Neural cell (in vitro differentiated cells): ENCODE data around the gene AKR7A2.

ENCODE experiments used
- EP300 ChIP-seq: fragments of 450-650 bp; conservative IDR thresholded peaks from 2 replicates; pipeline ENCODE4 v1.6.1; 2014; ENCODE audit warnings: antibody characterized with exemption, mild to moderate bottlenecking, moderate library complexity; ENCODE audit not compliant: poor library complexity, severe bottlenecking
- EZH2 ChIP-seq: fragments of 200-600, 300-800 bp; shearing (Covaris generic), sonication (generic); IDR thresholded peaks from 2 replicates; pipeline ENCODE4 v1.6.1; 2014; ENCODE audit warnings: antibody characterized with exemption, low read length, borderline replicate concordance, mild to moderate bottlenecking; ENCODE audit not compliant: insufficient read depth, poor library complexity, severe bottlenecking
- MXI1 ChIP-seq: fragments of 450-650 bp; conservative IDR thresholded peaks from 2 replicates; pipeline ENCODE4 v1.6.1; 2014; ENCODE audit warnings: antibody characterized with exemption, mild to moderate bottlenecking; ENCODE audit not compliant: poor library complexity, severe bottlenecking
- POLR2AphosphoS5 ChIP-seq: IDR thresholded peaks from 2 replicates; pipeline ENCODE4 v1.6.1; 2012
- RAD21 ChIP-seq: fragments of 450-650 bp; conservative IDR thresholded peaks from 2 replicates; pipeline ENCODE4 v1.6.1; 2014; ENCODE audit warnings: antibody characterized with exemption, mild to moderate bottlenecking, moderate library complexity
- REST ChIP-seq: IDR thresholded peaks from 2 replicates; pipeline ENCODE4 v1.6.1; 2012; ENCODE audit warnings: borderline replicate concordance
- SMC3 ChIP-seq: fragments of 450-650 bp; conservative IDR thresholded peaks from 2 replicates; pipeline ENCODE4 v1.6.1; 2014; ENCODE audit warnings: antibody characterized with exemption, mild to moderate bottlenecking, moderate library complexity; ENCODE audit not compliant: poor library complexity
- TAF1 ChIP-seq: IDR thresholded peaks from 2 replicates; pipeline ENCODE4 v1.6.1; 2012; ENCODE audit warnings: low read depth
- TF ChIP-seq, protein P1 (sequence below): fragments of 450-650 bp; IDR thresholded peaks from 2 replicates; pipeline ENCODE4 v1.5.1; 2014; ENCODE audit warnings: antibody characterized with exemption, mild to moderate bottlenecking, moderate library complexity; ENCODE audit not compliant: poor library complexity, severe bottlenecking

DNA sequence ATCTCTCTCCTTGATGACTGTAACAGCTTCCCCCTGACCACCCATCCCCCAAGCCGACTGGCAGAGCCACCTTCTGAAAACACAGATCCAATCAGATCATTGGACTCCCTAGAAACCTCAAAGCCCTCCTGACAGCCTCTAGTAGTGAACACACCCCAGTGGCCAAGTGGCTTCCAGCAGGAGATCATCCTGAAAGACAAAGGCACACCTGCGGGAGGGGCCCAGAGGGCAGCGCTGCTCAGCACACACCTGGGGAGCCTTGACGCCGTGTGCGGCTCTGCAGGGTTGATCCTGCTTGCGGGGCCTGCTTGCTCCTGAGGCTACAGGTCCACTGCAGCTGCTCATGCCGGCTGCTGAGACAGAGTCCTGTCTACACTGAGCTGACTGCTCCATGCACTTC is 41.7 kb upstream of the AKR7A2 start:
- TF ChIP-seq, protein P1, sequence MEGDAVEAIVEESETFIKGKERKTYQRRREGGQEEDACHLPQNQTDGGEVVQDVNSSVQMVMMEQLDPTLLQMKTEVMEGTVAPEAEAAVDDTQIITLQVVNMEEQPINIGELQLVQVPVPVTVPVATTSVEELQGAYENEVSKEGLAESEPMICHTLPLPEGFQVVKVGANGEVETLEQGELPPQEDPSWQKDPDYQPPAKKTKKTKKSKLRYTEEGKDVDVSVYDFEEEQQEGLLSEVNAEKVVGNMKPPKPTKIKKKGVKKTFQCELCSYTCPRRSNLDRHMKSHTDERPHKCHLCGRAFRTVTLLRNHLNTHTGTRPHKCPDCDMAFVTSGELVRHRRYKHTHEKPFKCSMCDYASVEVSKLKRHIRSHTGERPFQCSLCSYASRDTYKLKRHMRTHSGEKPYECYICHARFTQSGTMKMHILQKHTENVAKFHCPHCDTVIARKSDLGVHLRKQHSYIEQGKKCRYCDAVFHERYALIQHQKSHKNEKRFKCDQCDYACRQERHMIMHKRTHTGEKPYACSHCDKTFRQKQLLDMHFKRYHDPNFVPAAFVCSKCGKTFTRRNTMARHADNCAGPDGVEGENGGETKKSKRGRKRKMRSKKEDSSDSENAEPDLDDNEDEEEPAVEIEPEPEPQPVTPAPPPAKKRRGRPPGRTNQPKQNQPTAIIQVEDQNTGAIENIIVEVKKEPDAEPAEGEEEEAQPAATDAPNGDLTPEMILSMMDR: no peak
- TF ChIP-seq TAF1 (no peak), RAD21 (no peak), SMC3 (no peak), EP300 (no peak), EZH2 (no peak), REST (no peak), POLR2AphosphoS5 (no peak), MXI1 (no peak)
